Measurements from ENCODE around the gene GDPD1.

Gene GDPD1

DNA sequence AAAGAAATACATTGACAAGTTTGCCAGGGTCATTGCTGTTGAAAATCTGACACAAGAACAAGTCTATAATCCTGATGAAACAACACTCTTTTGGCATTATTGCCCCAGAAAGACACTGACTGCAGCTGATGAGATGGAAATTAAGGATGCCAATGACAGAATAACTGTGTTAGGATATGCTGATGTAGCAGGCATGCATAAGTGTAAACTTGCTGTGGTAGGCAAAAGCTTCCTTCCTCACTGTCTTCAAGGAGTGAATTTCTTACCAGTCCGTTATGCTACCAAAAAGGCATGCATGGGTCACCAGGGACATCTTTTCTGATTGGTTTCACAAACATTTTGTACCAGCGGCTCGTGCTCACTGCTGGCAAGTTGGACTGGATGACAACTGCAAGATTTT, 10.5 kb downstream of the GDPD1 start:
- H3K36me3 ChIP-seq (ENCODE audit: control insufficient read depth, insufficient read depth, low read length), result no peaks in the 10 kb centered on the region
- no peaks in the 10 kb centered on the region for H3K27me3 ChIP-seq (replicated peaks; ENCODE audit: control insufficient read depth, insufficient read depth, low read length)
- TF ChIP-seq, protein P1, sequence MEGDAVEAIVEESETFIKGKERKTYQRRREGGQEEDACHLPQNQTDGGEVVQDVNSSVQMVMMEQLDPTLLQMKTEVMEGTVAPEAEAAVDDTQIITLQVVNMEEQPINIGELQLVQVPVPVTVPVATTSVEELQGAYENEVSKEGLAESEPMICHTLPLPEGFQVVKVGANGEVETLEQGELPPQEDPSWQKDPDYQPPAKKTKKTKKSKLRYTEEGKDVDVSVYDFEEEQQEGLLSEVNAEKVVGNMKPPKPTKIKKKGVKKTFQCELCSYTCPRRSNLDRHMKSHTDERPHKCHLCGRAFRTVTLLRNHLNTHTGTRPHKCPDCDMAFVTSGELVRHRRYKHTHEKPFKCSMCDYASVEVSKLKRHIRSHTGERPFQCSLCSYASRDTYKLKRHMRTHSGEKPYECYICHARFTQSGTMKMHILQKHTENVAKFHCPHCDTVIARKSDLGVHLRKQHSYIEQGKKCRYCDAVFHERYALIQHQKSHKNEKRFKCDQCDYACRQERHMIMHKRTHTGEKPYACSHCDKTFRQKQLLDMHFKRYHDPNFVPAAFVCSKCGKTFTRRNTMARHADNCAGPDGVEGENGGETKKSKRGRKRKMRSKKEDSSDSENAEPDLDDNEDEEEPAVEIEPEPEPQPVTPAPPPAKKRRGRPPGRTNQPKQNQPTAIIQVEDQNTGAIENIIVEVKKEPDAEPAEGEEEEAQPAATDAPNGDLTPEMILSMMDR (IDR thresholded peaks at IDR 0.05; ENCODE audit: insufficient read depth, low read length, poor library complexity, severe bottlenecking), result no peak
- H3K4me3 ChIP-seq (replicated peaks; ENCODE audit: low read depth, low read length), result no peak overlapping the region
- no peak for DNase-seq (ENCODE audit: extremely low read depth, insufficient read length)

DNA sequence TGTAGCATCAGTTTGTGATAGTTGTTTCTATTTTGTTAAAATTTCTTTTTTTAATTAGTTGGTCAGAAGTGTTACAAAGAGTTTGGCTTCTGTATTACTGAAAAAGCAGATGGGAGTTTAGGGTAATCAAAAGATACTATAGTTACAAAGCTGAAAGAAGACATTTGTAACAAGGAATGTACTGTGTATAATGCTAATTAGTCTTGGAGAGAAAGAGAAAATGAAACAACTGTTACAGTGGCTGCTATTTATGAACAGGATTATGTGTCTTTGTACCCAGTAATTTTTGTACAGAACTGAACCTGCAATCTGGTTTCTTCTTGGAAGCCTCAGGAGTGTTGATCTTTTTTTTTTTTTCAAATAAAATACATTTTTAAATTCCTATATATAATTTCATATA, 14.3 kb downstream of the GDPD1 start:
- TF ChIP-seq, protein P1 (IDR thresholded peaks at IDR 0.05; ENCODE audit: insufficient read depth, low read length, poor library complexity, severe bottlenecking), result no peak
- Histone ChIP-seq H3K27me3 (replicated peaks; ENCODE audit: control insufficient read depth, insufficient read depth, low read length) (no peaks in the 10 kb centered on the region), H3K4me3 (replicated peaks; ENCODE audit: low read depth, low read length) (no peak overlapping the region), H3K36me3 (ENCODE audit: control insufficient read depth, insufficient read depth, low read length) (no peaks in the 10 kb centered on the region)
- no peak for DNase-seq (ENCODE audit: extremely low read depth, insufficient read length)

DNA sequence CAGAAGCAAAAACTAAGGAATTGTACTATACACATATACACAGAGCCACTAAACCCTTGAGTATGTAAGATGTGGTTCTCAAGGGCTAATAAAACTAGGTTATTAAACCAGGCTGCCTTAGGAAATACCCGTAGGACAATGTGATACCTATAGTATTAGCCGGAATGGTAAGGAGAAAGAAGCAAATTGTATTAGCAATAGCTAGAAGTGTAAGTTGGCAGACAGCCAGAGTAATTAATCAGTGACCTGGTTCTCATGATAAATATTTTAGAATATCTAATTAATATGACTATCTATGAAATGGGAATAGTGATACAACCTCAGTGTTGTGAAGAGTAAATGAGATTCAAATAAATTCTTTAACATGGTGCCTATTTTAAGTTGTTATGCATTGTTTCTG, 18.6 kb downstream of the GDPD1 start:
- TF ChIP-seq, protein P1 (IDR thresholded peaks at IDR 0.05; ENCODE audit: insufficient read depth, low read length, poor library complexity, severe bottlenecking), result no peak
- H3K36me3 ChIP-seq (ENCODE audit: control insufficient read depth, insufficient read depth, low read length), result no peaks in the 10 kb centered on the region
- H3K27me3 ChIP-seq (replicated peaks; ENCODE audit: control insufficient read depth, insufficient read depth, low read length), result no peaks in the 10 kb centered on the region
- H3K4me3 ChIP-seq (replicated peaks; ENCODE audit: low read depth, low read length), result no peak overlapping the region
- DNase-seq (ENCODE audit: extremely low read depth, insufficient read length), result no peak

DNA sequence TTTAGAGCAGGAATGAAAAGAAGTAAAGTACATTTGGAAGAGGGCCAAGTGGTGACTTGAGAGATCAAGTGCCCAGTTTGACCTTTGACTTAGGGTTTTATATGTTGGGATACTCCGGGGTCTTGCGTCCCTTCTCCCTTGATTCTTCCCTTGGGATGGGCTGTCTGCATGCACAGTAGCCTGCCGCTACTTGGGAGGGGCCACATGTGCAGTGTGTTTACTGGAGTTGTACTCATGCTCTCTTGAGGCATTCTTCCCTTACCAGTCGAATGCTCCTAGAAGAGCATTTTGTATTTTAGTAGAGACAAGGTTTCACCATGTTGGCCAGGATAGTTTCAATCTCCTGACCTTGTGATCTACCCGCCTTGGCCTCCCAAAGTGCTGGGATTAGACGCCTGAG, 23.8 kb downstream of the GDPD1 start:
- TF ChIP-seq, protein P1 (IDR thresholded peaks at IDR 0.05; ENCODE audit: insufficient read depth, low read length, poor library complexity, severe bottlenecking), result no peak
- H3K27me3 ChIP-seq (replicated peaks; ENCODE audit: control insufficient read depth, insufficient read depth, low read length), result no peaks in the 10 kb centered on the region
- DNase-seq (ENCODE audit: extremely low read depth, insufficient read length), result no peak
- H3K4me3 ChIP-seq (replicated peaks; ENCODE audit: low read depth, low read length), result no peak overlapping the region
- no peaks in the 10 kb centered on the region for H3K36me3 ChIP-seq (ENCODE audit: control insufficient read depth, insufficient read depth, low read length)

DNA sequence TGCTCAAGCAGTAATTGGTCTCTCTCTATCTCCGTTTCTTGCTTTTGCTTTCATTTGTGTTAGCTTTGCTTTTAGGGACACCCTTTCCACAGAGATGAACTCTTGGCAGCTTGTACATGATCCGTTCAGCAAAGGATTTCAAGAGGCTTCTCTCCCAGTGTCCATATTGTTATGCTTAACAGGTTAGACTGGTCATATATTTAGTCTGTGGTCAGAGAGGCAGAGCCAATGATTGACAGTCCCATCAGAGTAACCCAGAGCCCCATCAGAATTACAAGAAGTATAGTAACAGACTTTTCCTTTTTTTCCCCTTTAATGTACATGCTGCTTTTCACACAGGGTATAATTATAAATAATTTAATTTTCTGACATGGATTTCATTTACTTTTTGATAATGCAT, 34.4 kb downstream of the GDPD1 start:
- Histone ChIP-seq H3K4me3 (replicated peaks; ENCODE audit: low read depth, low read length) (no peak overlapping the region), H3K36me3 (ENCODE audit: control insufficient read depth, insufficient read depth, low read length) (no peaks in the 10 kb centered on the region), H3K27me3 (replicated peaks; ENCODE audit: control insufficient read depth, insufficient read depth, low read length) (no peaks in the 10 kb centered on the region)
- no peak for DNase-seq (ENCODE audit: extremely low read depth, insufficient read length)
- TF ChIP-seq, protein P1 (IDR thresholded peaks at IDR 0.05; ENCODE audit: insufficient read depth, low read length, poor library complexity, severe bottlenecking), result no peak

DNA sequence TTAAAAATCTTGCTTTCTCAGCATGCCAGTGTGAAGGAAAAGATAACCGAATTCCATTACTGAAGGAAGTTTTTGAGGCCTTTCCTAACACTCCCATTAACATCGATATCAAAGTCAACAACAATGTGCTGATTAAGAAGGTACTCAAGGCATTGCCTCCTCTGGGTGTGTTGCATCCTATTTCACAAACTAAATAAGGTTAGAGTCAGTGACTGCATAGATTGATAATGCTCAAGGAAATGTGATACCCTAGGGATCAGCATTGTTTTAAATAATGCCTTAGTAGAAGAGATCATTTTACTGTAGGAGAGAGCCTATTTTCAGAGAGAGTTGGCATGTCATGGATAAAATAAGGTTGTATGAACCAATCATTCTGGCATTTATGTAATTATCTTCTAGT, 36.8 kb downstream of the GDPD1 start:
- Histone ChIP-seq H3K27me3 (replicated peaks; ENCODE audit: control insufficient read depth, insufficient read depth, low read length) (no peaks in the 10 kb centered on the region), H3K4me3 (replicated peaks; ENCODE audit: low read depth, low read length) (no peak overlapping the region), H3K36me3 (ENCODE audit: control insufficient read depth, insufficient read depth, low read length) (no peaks in the 10 kb centered on the region)
- DNase-seq (ENCODE audit: extremely low read depth, insufficient read length), result no peak
- TF ChIP-seq, protein P1 (IDR thresholded peaks at IDR 0.05; ENCODE audit: insufficient read depth, low read length, poor library complexity, severe bottlenecking), result no peak

Data from GM06990 (cell line).